Smooth muscle cell (in vitro differentiated cells): ENCODE data around the gene LSM12. TPM values are rescaled to one million over a fixed set of nuclear protein-coding genes. Genes with fewer than 3 reads are reported as not detected.
"Not testable (repeated sequence)": the region's sequence is repeated elsewhere in the genome, so short reads cannot be mapped to it uniquely, and the experiment has no call there.

Experiments
- DNase-seq: peaks from one replicate; lab custom pipeline; 2025; ENCODE audit not compliant: unreplicated experiment; lab: John Stamatoyannopoulos, UW
- H2AFZ ChIP-seq: fragments of 200-600 bp; sonication (generic); 2 replicates; pipeline ENCODE4 v1.6.0; 2016; ENCODE audit warnings: antibody characterized with exemption, low read depth, mild to moderate bottlenecking
- H3F3A ChIP-seq: fragments of 200-600 bp; sonication (generic); 2 replicates; pipeline ENCODE4 v1.6.0; 2017; ENCODE audit warnings: antibody characterized with exemption, low read depth
- H3K27ac ChIP-seq: fragments of 200-600 bp; sonication (generic); 2 replicates; pipeline ENCODE4 v1.5.1; 2016; ENCODE audit warnings: low read depth, mild to moderate bottlenecking
- H3K27me3 ChIP-seq: fragments of 200-600 bp; sonication (generic); 2 replicates; pipeline ENCODE4 v1.6.1; 2016; ENCODE audit warnings: low read depth, mild to moderate bottlenecking
- H3K36me3 ChIP-seq: fragments of 200-600 bp; sonication (generic); 2 replicates; pipeline ENCODE4 v1.5.1; 2016; ENCODE audit warnings: low read depth
- H3K4me1 ChIP-seq: fragments of 200-600 bp; sonication (generic); 2 replicates; pipeline ENCODE4 v1.5.1; 2016; ENCODE audit warnings: low read depth
- H3K4me2 ChIP-seq: fragments of 200-600 bp; sonication (generic); 2 replicates; pipeline ENCODE4 v1.6.0; 2016; ENCODE audit warnings: mild to moderate bottlenecking
- H3K4me3 ChIP-seq: fragments of 200-600 bp; sonication (generic); 2 replicates; pipeline ENCODE4 v1.5.1; 2016; ENCODE audit warnings: mild to moderate bottlenecking
- H3K79me2 ChIP-seq: fragments of 200-600 bp; sonication (generic); 2 replicates; pipeline ENCODE4 v1.6.0; 2016; ENCODE audit warnings: low read depth, mild to moderate bottlenecking
- H3K9ac ChIP-seq: fragments of 200-600 bp; sonication (generic); 2 replicates; pipeline ENCODE4 v1.6.0; 2016; ENCODE audit warnings: low read depth
- H3K9me3 ChIP-seq: fragments of 200-600 bp; sonication (generic); replicated peaks from 2 replicates; pipeline ENCODE4 v1.5.1; 2016; ENCODE audit warnings: low read depth
- H4K20me1 ChIP-seq: fragments of 200-600 bp; sonication (generic); 2 replicates; pipeline ENCODE4 v1.6.0; 2016; ENCODE audit warnings: low read depth
- CTCF ChIP-seq: fragments of 200-600 bp; sonication (generic); IDR thresholded peaks from 2 replicates; pipeline ENCODE4 v1.5.1; 2017; ENCODE audit warnings: borderline replicate concordance, mild to moderate bottlenecking, antibody characterized with exemption; ENCODE audit not compliant: insufficient read depth, poor library complexity, severe bottlenecking
- WGBS: methylation state at CpG from one replicate; pipeline ENCODE4 v1.1.7; 2016; ENCODE audit warnings: low lambda C conversion rate; 5-methylcytosine and 5-hydroxymethylcytosine counted together
- polyA plus RNA-seq: library from polyadenylated mRNA; unstranded; fragments of >200 nt; fragmentation: Nextera tagmentation; extraction: Ambion mirVana; gene quantifications from 2 replicates; pipeline ENCODE4 v1.2.1, GENCODE V29; 2016
- total RNA-seq: library from RNA; depleted of rRNA; stranded (reverse); fragments of >200 nt; gene quantifications from 2 replicates; pipeline ENCODE4 v1.2.3, GENCODE V29; 2014

LSM12 gene
- total and polyA plus RNA-seq, 2 experiments from 2014 or later = 42.3 to 52.0 TPM

GRCh38 chr17:44049294-44050060 is 17.0 kb downstream of the LSM12 start:
- Histone ChIP-seq H3K79me2 (peaks cover 96% of the 10 kb centered on the region), H3K4me2 (no peak overlapping the region), H2AFZ (no peak overlapping the region), H3K4me1 (no peaks in the 10 kb centered on the region), H3K9ac (no peak overlapping the region), H3K4me3 (no peak overlapping the region), H3K27ac (no peak overlapping the region), H3K9me3 (no peaks in the 10 kb centered on the region), H4K20me1 (peaks cover 94% of the 10 kb centered on the region), H3K27me3 (no peaks in the 10 kb centered on the region), H3F3A (peaks cover 10% of the 10 kb centered on the region), H3K36me3 (peaks cover 7% of the 10 kb centered on the region)
- 96% methylated on average over 9 of the region's 9 CpGs for WGBS
- no peak for DNase-seq
- TF ChIP-seq CTCF = no peak

- Histone ChIP-seq H4K20me1 (peaks cover 92% of the 10 kb centered on the region), H3K79me2 (peaks cover 92% of the 10 kb centered on the region), H3F3A (peaks cover 18% of the 10 kb centered on the region)
- H3K27me3 ChIP-seq, H3K36me3 ChIP-seq, H3K4me2 ChIP-seq, H3K4me1 ChIP-seq, H3K27ac ChIP-seq, H3K4me3 ChIP-seq, H2AFZ ChIP-seq, DNase-seq, H3K9ac ChIP-seq, H3K9me3 ChIP-seq: not testable (repeated sequence)
- 100% methylated on average over 7 of the region's 7 CpGs for WGBS
These were observed 19.6 kb downstream of the LSM12 start for GRCh38 chr17:44046893-44047292.

DNA sequence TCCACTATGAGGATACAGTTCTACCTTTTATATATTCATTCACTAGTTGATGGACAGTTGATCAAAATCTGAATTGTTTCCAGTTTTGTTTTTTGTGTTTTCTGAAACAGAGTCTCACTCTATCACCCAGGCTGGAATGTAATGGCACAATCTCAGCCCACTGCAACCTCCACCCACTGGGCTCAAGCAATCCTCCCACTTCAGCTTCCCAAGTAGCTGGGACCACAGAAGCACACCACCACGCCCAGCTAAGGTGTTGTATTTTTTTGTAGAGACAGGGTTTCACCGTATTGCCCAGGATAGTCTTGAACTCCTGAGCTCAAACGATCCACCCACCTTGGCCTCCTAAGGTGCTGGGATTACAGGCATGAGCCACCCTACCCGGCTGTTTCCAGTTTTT is 21.0 kb downstream of the LSM12 start:
- peaks cover 3% of the 10 kb centered on the region for H3K36me3 ChIP-seq
- no peaks in the 10 kb centered on the region for H3K27me3 ChIP-seq
- no peak overlapping the region for H3K9ac ChIP-seq
- H3F3A ChIP-seq = peaks cover 18% of the 10 kb centered on the region
- H2AFZ ChIP-seq = no peak overlapping the region
- no peak for TF ChIP-seq CTCF
- peaks cover 92% of the 10 kb centered on the region for H3K79me2 ChIP-seq
- H3K4me3 ChIP-seq = no peak overlapping the region
- H3K9me3 ChIP-seq = no peaks in the 10 kb centered on the region
- 95% methylated on average over 4 of the region's 4 CpGs for WGBS
- H3K27ac ChIP-seq = no peak overlapping the region
- H3K4me1 ChIP-seq = no peaks in the 10 kb centered on the region
- H4K20me1 ChIP-seq = peaks cover 93% of the 10 kb centered on the region
- H3K4me2 ChIP-seq = no peak overlapping the region
- no peak for DNase-seq

- Histone ChIP-seq H3K9me3 (no peaks in the 10 kb centered on the region), H3K79me2 (peaks cover 88% of the 10 kb centered on the region), H3K4me1 (no peaks in the 10 kb centered on the region), H4K20me1 (peaks cover 90% of the 10 kb centered on the region), H3K27ac (peak overlapping the region; percentile 65), H3K9ac (no peak overlapping the region), H3K4me2 (no peak overlapping the region), H3K4me3 (no peak overlapping the region), H3K27me3 (no peaks in the 10 kb centered on the region), H3F3A (peaks cover 18% of the 10 kb centered on the region), H2AFZ (no peak overlapping the region), H3K36me3 (peaks cover 2% of the 10 kb centered on the region)
- WGBS = 94% methylated on average over 1 of the region's 1 CpG
- DNase-seq = no peak
- no peak for TF ChIP-seq CTCF
These were observed 22.4 kb downstream of the LSM12 start for GRCh38 chr17:44044071-44044470.
